ENCODE measurements around the gene STIL.

STIL gene

DNA sequence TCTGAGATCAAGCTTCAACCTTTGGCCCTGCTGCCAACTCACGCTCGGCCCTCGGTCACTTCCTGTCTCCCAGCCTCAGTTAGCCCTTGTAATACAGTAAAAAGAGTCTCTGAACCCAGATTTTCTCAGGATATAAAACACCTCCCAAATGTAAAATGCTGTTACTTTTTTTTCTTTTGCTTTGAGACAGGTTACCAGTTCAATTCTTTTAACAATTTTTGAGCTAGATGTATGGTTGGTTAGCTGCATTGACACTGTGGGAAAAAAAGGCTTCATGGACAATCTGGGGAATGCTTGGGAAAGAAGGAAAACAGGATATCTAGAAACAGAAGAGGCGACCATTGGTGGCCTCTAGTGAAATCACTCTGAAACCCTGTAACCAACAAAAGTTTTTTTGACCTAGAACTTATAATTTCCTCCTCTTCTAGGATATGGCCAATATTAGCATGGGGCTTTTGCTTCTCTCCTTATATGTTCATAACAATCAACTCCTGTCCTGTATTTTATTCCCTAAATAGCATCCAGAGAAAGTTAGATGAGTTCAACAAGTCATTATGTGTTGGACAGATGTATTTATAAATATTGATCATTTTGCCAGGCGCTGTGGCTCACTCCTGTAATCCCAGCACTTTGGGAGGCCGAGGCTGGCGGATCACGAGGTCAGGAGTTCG lies 21.0 kb upstream of the STIL start:
- no peaks in the 10 kb centered on the region for H3K36me3 ChIP-seq (ENCODE audit: control insufficient read depth in 2 of 2, insufficient read depth in 2 of 2, low read length in 2 of 2)
- H3K27me3 ChIP-seq (ENCODE audit: control insufficient read depth in 1 of 2, insufficient read depth in 2 of 2, low read length in 2 of 2) = no peaks in the 10 kb centered on the region
- H3K9me3 ChIP-seq (ENCODE audit: control insufficient read depth in 2 of 2, low read length in 2 of 2) = no peaks in the 10 kb centered on the region
- peak overlapping the region; percentile 88 for H3K27ac ChIP-seq (ENCODE audit: low read length)
- peaks cover 22% of the 10 kb centered on the region for H3K4me1 ChIP-seq (ENCODE audit: control insufficient read depth, insufficient read depth, low read length)
- peak overlapping the region; percentile 95 to 96 for H3K9ac ChIP-seq (ENCODE audit: low read length in 2 of 2)
- peak overlapping the region; percentile 90 to 92 for H3K4me3 ChIP-seq (ENCODE audit: low read length in 2 of 2)

- no peaks in the 10 kb centered on the region for H3K27me3 ChIP-seq (ENCODE audit: control insufficient read depth in 1 of 2, insufficient read depth in 2 of 2, low read length in 2 of 2)
- peaks cover 22% of the 10 kb centered on the region for H3K4me1 ChIP-seq (ENCODE audit: control insufficient read depth, insufficient read depth, low read length)
- no peaks in the 10 kb centered on the region for H3K9me3 ChIP-seq (ENCODE audit: control insufficient read depth in 2 of 2, low read length in 2 of 2)
- no peaks in the 10 kb centered on the region for H3K36me3 ChIP-seq (ENCODE audit: control insufficient read depth in 2 of 2, insufficient read depth in 2 of 2, low read length in 2 of 2)
- H3K4me3 ChIP-seq (ENCODE audit: low read length in 2 of 2) = peak overlapping the region; percentile 90 to 92
- H3K27ac ChIP-seq (ENCODE audit: low read length) = peak overlapping the region; percentile 88
- peak overlapping the region; percentile 95 to 96 for H3K9ac ChIP-seq (ENCODE audit: low read length in 2 of 2)
Measured at GRCh38 chr1:47333922-47334764, 20.2 kb upstream of the STIL start.

DNA sequence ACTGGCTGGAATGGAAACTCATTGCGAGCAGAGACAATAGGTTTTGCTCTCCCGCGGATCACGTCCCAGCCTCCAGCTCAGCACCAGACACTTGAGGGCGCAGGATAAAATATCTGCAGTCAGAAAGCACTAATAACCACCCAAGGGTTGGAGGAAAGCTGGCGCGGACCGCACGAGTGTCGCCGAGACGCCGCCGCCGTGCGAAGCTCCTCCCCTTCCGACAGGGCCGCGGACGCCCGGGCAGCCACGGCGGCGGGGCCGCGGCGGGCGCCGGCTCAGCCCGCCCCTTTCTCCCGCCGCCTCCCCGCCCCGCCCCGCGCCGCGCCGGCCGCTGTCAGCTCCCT lies 19.6 kb upstream of the STIL start, which contains the start of gene CMPK1:
Gene CMPK1 (plus strand): TSS at position 213 of the 344 bp plus-strand sequence. CDS start 156 bp downstream, outside the sequence.
- Histone ChIP-seq H3K4me3 (ENCODE audit: low read length in 2 of 2) (peak within 1 kb of the TSS; percentile 90 to 92), H3K36me3 (ENCODE audit: control insufficient read depth in 2 of 2, insufficient read depth in 2 of 2, low read length in 2 of 2) (no peaks in the 10 kb centered on the region), H3K9ac (ENCODE audit: low read length in 2 of 2) (peak within 1 kb of the TSS; percentile 95 to 96), H3K4me1 (ENCODE audit: control insufficient read depth, insufficient read depth, low read length) (peaks cover 22% of the 10 kb centered on the region), H3K9me3 (ENCODE audit: control insufficient read depth in 2 of 2, low read length in 2 of 2) (no peaks in the 10 kb centered on the region), H3K27me3 (ENCODE audit: control insufficient read depth in 1 of 2, insufficient read depth in 2 of 2, low read length in 2 of 2) (no peaks in the 10 kb centered on the region), H3K27ac (ENCODE audit: low read length) (peak within 1 kb of the TSS; percentile 88)

DNA sequence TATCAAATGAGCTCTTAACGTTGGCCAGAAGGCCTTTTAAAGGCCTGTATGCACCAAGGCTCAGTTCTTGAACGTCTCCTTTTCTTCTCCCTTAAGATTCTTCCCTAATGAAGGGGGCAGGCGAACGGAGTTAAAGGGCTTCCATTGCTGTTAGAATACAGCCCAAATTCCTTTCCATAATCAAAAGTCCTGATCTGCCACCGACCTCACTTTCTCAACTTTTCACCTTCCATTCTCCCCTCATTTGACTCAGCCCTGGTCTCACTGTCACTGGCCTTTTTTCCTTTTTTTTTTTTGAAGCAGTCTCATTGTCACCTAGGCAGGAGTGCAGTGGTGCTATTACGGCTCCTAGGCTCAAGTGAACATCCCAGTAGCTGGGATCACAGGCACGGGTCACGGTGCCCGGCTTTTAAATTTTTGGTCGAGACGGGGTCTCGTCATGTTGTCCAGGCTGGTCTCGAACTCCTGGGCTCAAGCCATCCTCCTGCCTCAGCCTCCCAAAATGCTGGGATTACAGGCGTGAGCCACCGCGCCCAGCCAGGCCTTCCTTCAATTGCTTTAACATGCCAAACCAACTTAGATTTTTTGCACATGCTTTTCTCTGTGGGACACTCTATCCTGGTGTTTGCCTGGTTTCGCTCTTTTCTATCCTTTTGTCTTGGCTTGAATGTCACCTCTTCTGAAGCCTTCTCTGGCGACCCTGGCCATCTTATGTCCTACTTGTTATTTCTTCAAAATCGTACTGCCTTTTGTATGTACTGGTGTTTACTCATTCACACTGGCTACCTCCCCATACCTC lies 19.0 kb upstream of the STIL start:
- peak overlapping the region; percentile 61 to 92 for H3K4me3 ChIP-seq (ENCODE audit: low read length in 2 of 2)
- H3K36me3 ChIP-seq (ENCODE audit: control insufficient read depth in 2 of 2, insufficient read depth in 2 of 2, low read length in 2 of 2) = no peaks in the 10 kb centered on the region
- H3K9ac ChIP-seq (ENCODE audit: low read length in 2 of 2) = peak overlapping the region; percentile 82 to 96
- no peaks in the 10 kb centered on the region for H3K9me3 ChIP-seq (ENCODE audit: control insufficient read depth in 2 of 2, low read length in 2 of 2)
- peaks cover 22% of the 10 kb centered on the region for H3K4me1 ChIP-seq (ENCODE audit: control insufficient read depth, insufficient read depth, low read length)
- no peaks in the 10 kb centered on the region for H3K27me3 ChIP-seq (ENCODE audit: control insufficient read depth in 1 of 2, insufficient read depth in 2 of 2, low read length in 2 of 2)
- H3K27ac ChIP-seq (ENCODE audit: low read length) = peak overlapping the region; percentile 88

DNA sequence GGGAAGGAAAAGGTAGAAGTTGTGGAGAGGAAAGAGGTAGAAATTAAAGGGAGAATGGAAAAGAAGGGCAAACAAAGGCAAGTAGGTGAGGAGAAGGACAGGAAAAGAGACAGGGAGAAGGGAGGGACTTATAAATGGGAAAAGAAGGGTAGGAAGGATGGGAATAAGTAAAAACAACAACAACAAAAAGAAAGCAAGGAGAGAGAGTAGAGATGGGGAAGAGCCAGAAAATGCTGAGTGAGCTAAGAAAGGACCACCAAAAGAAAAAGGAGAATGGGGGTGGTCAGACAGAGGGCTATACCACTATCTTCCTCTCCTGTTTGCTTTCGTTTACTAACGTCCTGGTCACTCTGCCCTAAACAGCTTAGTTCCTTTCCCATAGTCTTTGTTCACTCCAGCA lies 17.9 kb upstream of the STIL start:
- Histone ChIP-seq H3K9ac (ENCODE audit: low read length in 2 of 2) (peak overlapping the region in 1 of 2 donors; percentile 96), H3K4me3 (ENCODE audit: low read length in 2 of 2) (no peak overlapping the region)

DNA sequence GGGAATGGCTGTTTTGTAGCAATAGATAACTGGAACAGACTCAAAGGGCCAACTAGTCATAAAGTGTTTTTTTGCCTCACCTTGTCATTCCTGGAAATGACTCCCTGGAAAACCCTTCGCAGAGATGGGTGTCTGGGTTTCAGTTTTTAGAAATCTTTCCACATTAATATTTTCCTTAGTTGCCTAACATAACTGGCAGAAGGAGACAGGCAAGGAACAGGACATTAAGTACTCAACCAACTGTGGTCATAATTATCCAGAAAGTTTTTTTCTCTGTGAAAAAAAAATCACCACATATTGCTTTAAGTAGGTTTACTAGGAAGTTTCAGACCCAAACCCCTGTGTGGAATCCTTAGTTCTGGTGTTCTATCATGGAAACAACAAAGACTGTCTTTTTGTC lies 16.3 kb upstream of the STIL start:
- Histone ChIP-seq H3K27me3 (ENCODE audit: control insufficient read depth in 1 of 2, insufficient read depth in 2 of 2, low read length in 2 of 2) (no peaks in the 10 kb centered on the region), H3K4me1 (ENCODE audit: control insufficient read depth, insufficient read depth, low read length) (peaks cover 20% of the 10 kb centered on the region), H3K9me3 (ENCODE audit: control insufficient read depth in 2 of 2, low read length in 2 of 2) (no peaks in the 10 kb centered on the region), H3K36me3 (ENCODE audit: control insufficient read depth in 2 of 2, insufficient read depth in 2 of 2, low read length in 2 of 2) (no peaks in the 10 kb centered on the region), H3K27ac (ENCODE audit: low read length) (no peak overlapping the region), H3K9ac (ENCODE audit: low read length in 2 of 2) (no peak overlapping the region), H3K4me3 (ENCODE audit: low read length in 2 of 2) (no peak overlapping the region)

More for the DNA sequence above, 17.9 kb upstream of the STIL start:
- no peaks in the 10 kb centered on the region for H3K27me3 ChIP-seq (ENCODE audit: control insufficient read depth in 1 of 2, insufficient read depth in 2 of 2, low read length in 2 of 2)
- no peaks in the 10 kb centered on the region for H3K9me3 ChIP-seq (ENCODE audit: control insufficient read depth in 2 of 2, low read length in 2 of 2)
- H3K36me3 ChIP-seq (ENCODE audit: control insufficient read depth in 2 of 2, insufficient read depth in 2 of 2, low read length in 2 of 2) = no peaks in the 10 kb centered on the region
- peaks cover 22% of the 10 kb centered on the region for H3K4me1 ChIP-seq (ENCODE audit: control insufficient read depth, insufficient read depth, low read length)
- no peak overlapping the region for H3K27ac ChIP-seq (ENCODE audit: low read length)

- Histone ChIP-seq H3K9me3 (ENCODE audit: control insufficient read depth in 2 of 2, low read length in 2 of 2) (no peaks in the 10 kb centered on the region), H3K4me1 (ENCODE audit: control insufficient read depth, insufficient read depth, low read length) (peaks cover 13% of the 10 kb centered on the region), H3K27me3 (ENCODE audit: control insufficient read depth in 1 of 2, insufficient read depth in 2 of 2, low read length in 2 of 2) (no peaks in the 10 kb centered on the region), H3K9ac (ENCODE audit: low read length in 2 of 2) (no peak overlapping the region), H3K36me3 (ENCODE audit: control insufficient read depth in 2 of 2, insufficient read depth in 2 of 2, low read length in 2 of 2) (no peaks in the 10 kb centered on the region), H3K4me3 (ENCODE audit: low read length in 2 of 2) (no peak overlapping the region), H3K27ac (ENCODE audit: low read length) (no peak overlapping the region)
Measured at GRCh38 chr1:47328992-47329391, 15.0 kb upstream of the STIL start.

DNA sequence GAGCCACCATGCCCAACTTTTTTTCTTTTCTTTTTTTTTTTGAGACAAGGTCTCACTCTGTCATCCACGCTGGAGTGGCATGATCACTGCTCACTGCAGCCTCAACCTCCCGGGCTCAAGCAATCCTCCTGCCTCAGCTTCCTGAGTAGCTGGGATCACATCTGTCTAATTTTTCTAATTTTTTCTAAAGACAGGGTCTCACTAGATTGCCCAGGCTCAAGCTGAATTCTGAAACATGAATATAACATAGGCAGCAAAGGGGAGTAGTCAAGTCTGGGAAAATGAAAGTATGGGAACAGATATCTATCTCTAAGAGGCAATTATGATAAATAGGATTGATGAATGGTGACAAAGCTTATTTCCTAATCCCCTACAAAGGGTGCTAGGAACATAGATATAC lies 12.3 kb upstream of the STIL start:
- no peaks in the 10 kb centered on the region for H3K9me3 ChIP-seq (ENCODE audit: control insufficient read depth in 2 of 2, low read length in 2 of 2)
- H3K4me1 ChIP-seq (ENCODE audit: control insufficient read depth, insufficient read depth, low read length) = no peaks in the 10 kb centered on the region
- no peak overlapping the region for H3K4me3 ChIP-seq (ENCODE audit: low read length in 2 of 2)
- no peaks in the 10 kb centered on the region for H3K36me3 ChIP-seq (ENCODE audit: control insufficient read depth in 2 of 2, insufficient read depth in 2 of 2, low read length in 2 of 2)
- no peak overlapping the region for H3K9ac ChIP-seq (ENCODE audit: low read length in 2 of 2)
- H3K27me3 ChIP-seq (ENCODE audit: control insufficient read depth in 1 of 2, insufficient read depth in 2 of 2, low read length in 2 of 2) = no peaks in the 10 kb centered on the region
- H3K27ac ChIP-seq (ENCODE audit: low read length) = no peak overlapping the region

DNA sequence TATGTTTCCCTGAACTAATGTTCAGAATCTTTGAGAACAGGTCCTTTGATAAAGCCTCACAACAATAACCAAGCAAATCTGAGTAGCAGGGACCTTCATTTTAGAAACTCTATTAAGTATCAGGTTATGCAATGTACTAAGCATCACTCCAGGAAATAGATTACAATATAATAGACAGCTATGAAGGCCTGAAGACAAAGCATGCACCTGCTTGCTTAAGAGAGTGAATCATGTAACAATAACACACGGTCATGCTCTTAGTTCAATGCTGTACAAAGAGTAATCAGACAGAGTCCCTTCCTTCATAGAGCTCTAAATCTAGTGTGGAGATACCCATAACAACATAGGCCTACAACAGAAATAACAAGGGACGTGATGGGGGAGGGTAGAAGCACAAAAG lies 11.6 kb upstream of the STIL start:
- Histone ChIP-seq H3K9me3 (ENCODE audit: control insufficient read depth in 2 of 2, low read length in 2 of 2) (no peaks in the 10 kb centered on the region), H3K27ac (ENCODE audit: low read length) (no peak overlapping the region), H3K9ac (ENCODE audit: low read length in 2 of 2) (no peak overlapping the region)

DNA sequence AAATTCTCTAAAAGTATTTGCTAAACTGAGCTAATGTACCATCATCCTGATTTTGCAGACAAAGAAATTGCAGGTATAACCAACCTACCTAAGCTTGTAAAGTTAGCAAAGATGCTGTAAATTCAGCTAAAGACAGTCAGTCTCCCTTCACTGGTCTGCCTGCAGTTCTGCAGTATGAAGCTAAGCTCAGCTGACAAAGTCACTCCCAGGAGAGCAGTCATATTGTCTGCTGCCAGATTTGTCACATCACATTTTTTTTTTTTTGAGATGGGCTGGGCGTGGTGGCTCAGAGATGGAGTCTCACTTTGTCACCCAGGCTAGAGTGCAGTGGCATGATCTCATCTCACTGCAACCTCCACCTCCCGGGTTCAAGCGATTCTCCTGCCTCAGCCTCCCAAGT lies 10.7 kb upstream of the STIL start:
- H3K36me3 ChIP-seq (ENCODE audit: control insufficient read depth in 2 of 2, insufficient read depth in 2 of 2, low read length in 2 of 2) = no peaks in the 10 kb centered on the region
- H3K9me3 ChIP-seq (ENCODE audit: control insufficient read depth in 2 of 2, low read length in 2 of 2) = no peaks in the 10 kb centered on the region
- H3K27me3 ChIP-seq (ENCODE audit: control insufficient read depth in 1 of 2, insufficient read depth in 2 of 2, low read length in 2 of 2) = no peaks in the 10 kb centered on the region
- H3K27ac ChIP-seq (ENCODE audit: low read length) = no peak overlapping the region
- H3K9ac ChIP-seq (ENCODE audit: low read length in 2 of 2) = no peak overlapping the region
- H3K4me3 ChIP-seq (ENCODE audit: low read length in 2 of 2) = no peak overlapping the region
- no peaks in the 10 kb centered on the region for H3K4me1 ChIP-seq (ENCODE audit: control insufficient read depth, insufficient read depth, low read length)

More for the DNA sequence above, 11.6 kb upstream of the STIL start:
- no peaks in the 10 kb centered on the region for H3K27me3 ChIP-seq (ENCODE audit: control insufficient read depth in 1 of 2, insufficient read depth in 2 of 2, low read length in 2 of 2)
- H3K4me3 ChIP-seq (ENCODE audit: low read length in 2 of 2) = no peak overlapping the region
- no peaks in the 10 kb centered on the region for H3K36me3 ChIP-seq (ENCODE audit: control insufficient read depth in 2 of 2, insufficient read depth in 2 of 2, low read length in 2 of 2)
- no peaks in the 10 kb centered on the region for H3K4me1 ChIP-seq (ENCODE audit: control insufficient read depth, insufficient read depth, low read length)
